Measurements from ENCODE around the gene SLCO4A1.

Gene SLCO4A1

GRCh38 chr20:62647521-62648317 is 5.4 kb downstream of the SLCO4A1 start:
- CTCF ChIA-PET, result interaction anchor here (6.0 kb wide), 1 partner anchor 144 kb away, joined by 21 read pairs; no protein-coding TSS in a partner anchor
- no peak for TF ChIP-seq CTCF (IDR thresholded peaks at IDR 0.05; ENCODE audit: insufficient read depth, low read length, missing control alignments)
- no peak for DNase-seq (ENCODE audit: low read depth, low spot score)
- H3K4me3 ChIP-seq (ENCODE audit: low read depth, low read length), result no peak overlapping the region
- POLR2A ChIA-PET, result no interaction called here

GRCh38 chr20:62648318-62648995 is 6.2 kb downstream of the SLCO4A1 start:
- no peak for TF ChIP-seq CTCF (IDR thresholded peaks at IDR 0.05; ENCODE audit: insufficient read depth, low read length, missing control alignments)
- no peak overlapping the region for H3K4me3 ChIP-seq (ENCODE audit: low read depth, low read length)
- DNase-seq (ENCODE audit: low read depth, low spot score), result no peak
- CTCF ChIA-PET, result interaction anchor here (6.0 kb wide), 1 partner anchor 143 kb away, joined by 21 read pairs; no protein-coding TSS in a partner anchor
- POLR2A ChIA-PET, result no interaction called here

- CTCF ChIA-PET, result interaction anchor here (6.0 kb wide), 1 partner anchor 143 kb away, joined by 21 read pairs; no protein-coding TSS in a partner anchor
- DNase-seq (ENCODE audit: low read depth, low spot score), result no peak
- no peak for TF ChIP-seq CTCF (IDR thresholded peaks at IDR 0.05; ENCODE audit: insufficient read depth, low read length, missing control alignments)
- POLR2A ChIA-PET, result no interaction called here
- no peak overlapping the region for H3K4me3 ChIP-seq (ENCODE audit: low read depth, low read length)
Measured at GRCh38 chr20:62649140-62649539, 6.8 kb downstream of the SLCO4A1 start.

- POLR2A ChIA-PET, result interaction anchor here (0.7 kb wide), 1 partner anchor 13 kb away, joined by 3 read pairs; no protein-coding TSS in a partner anchor
- DNase-seq (ENCODE audit: low read depth, low spot score), result no peak
- no peak for TF ChIP-seq CTCF (IDR thresholded peaks at IDR 0.05; ENCODE audit: insufficient read depth, low read length, missing control alignments)
- no peak overlapping the region for H3K4me3 ChIP-seq (ENCODE audit: low read depth, low read length)
- CTCF ChIA-PET, result interaction anchor here (1.1 to 6.0 kb wide), 4 partner anchors 9 to 157 kb away, joined by 3 to 21 read pairs (median 6); no protein-coding TSS in a partner anchor
Measured at GRCh38 chr20:62650551-62651284, 8.4 kb downstream of the SLCO4A1 start.

- CTCF ChIA-PET, result interaction anchor here (1.1 to 6.0 kb wide), 4 partner anchors 8 to 156 kb away, joined by 3 to 21 read pairs (median 6); no protein-coding TSS in a partner anchor
- DNase-seq (ENCODE audit: low read depth, low spot score), result no peak
- POLR2A ChIA-PET, result interaction anchor here (0.7 kb wide), 1 partner anchor 14 kb away, joined by 3 read pairs; no protein-coding TSS in a partner anchor
- H3K4me3 ChIP-seq (ENCODE audit: low read depth, low read length), result no peak overlapping the region
- TF ChIP-seq CTCF (IDR thresholded peaks at IDR 0.05; ENCODE audit: insufficient read depth, low read length, missing control alignments), result no peak
Measured at GRCh38 chr20:62651285-62652021, 9.2 kb downstream of the SLCO4A1 start.
